Measurements from ENCODE around the gene SH3YL1.

Gene SH3YL1, protein sequence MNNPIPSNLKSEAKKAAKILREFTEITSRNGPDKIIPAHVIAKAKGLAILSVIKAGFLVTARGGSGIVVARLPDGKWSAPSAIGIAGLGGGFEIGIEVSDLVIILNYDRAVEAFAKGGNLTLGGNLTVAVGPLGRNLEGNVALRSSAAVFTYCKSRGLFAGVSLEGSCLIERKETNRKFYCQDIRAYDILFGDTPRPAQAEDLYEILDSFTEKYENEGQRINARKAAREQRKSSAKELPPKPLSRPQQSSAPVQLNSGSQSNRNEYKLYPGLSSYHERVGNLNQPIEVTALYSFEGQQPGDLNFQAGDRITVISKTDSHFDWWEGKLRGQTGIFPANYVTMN

GRCh38 chr2:263774-264492, at the start of gene SH3YL1:
Gene SH3YL1, minus strand, starts transcription at chr2:264032. Its CDS starts 48 bp downstream, at chr2:263984.
- DNase-seq: no peak

DNA sequence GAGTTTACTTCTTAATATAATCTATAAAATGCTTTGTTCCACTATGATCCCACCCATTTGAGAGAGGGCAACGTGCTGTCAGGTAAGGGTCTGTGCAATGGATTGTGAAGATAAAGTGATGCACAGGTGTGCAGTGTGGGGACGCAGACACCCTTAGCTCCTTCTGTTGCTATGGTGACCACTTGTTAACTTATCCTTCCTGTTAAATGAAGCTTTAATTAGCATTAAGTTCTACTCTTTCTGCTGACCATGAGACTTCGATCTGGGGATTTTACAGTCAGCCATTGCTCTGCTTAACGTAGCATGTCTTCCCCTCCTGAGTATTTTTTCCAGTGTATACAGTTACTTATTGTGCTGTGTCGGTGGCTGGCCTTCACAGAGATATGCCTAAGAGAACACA, 47.2 kb upstream of the SH3YL1 start:
- no peak for DNase-seq

DNA sequence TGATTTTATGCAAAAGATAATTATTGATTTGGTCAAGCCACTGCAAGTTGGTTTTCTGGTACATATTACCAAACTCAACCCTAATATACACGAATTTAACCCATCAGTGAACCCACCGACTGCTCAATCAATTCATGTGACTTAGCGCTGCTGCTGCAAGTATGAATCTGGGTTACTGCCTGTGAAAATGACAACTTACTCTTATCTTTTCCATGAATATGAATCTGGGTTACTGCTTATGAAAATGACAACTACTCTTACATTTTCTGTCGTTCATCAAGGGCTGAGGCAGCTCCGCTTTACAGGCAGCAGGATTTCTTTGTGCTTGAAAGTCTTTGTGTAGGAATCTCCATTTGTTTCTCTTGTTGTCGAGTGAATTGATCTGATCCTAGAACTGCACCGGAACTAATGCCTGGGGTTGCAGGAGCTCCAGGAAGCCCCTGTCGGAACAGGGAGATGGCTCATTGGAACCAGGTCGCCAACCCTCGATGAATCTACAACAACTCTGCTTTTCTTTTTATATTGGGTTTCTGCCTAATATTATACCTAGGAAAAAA, 46.2 kb upstream of the SH3YL1 start:
- DNase-seq: no peak

DNA sequence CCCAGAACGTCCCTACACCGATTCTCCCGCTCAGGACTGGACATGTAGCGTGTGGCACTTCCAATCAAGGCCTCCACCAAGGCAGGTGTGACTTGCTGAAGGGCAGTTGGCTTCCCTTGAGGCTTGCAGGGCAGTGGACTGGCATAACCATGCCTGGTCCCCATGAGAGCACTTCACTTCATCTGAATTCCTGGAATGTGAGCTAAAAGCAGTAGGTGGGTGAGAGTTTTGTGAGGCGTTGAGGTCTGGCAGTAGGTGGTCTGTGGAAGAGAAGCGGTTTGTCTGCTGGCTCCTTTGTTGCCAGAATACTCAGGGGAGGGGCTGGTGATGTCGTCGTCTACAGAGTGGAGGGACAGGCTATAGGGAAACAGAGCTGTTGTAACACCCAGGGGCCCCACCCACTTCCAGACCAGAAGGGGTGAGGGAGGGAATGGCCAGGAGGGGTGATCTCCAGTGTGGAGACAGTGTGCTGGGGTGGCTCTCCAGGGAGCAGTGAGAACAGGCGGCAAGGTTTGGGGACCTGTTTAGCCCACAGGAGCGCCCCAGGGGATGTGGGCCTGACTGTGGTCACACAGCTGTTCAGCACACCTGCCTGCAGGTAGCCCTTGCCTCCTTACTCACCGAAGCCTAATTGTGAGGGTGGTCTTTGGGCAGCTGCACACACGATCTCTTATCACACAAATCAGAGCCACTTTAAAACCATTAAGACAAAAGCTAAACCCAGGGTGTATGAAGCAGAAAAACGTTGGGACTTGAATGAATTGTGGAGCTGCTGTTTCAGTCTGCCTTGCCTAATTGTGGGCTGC, 45.5 kb upstream of the SH3YL1 start:
- DNase-seq: no peak

DNA sequence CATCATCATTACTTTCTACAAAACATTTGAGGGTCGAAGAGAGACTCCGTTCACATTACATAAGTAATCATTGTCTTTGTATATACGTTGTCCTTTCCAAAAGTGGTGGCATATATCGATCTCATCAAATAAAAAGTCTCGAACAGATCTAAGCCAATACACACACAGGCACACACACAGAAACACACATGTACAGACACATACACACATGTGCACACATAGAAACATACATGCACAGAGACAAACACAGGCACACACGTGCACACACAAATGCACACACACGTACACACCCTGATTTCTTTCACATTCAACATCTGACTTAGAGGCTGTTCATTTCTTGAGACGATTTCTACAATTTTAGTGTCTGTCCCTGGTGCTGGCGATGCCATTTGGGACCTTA, 41.5 kb upstream of the SH3YL1 start:
- DNase-seq: no peak

GRCh38 chr2:296354-296753, 32.5 kb upstream of the SH3YL1 start:
- no peak for DNase-seq

DNA sequence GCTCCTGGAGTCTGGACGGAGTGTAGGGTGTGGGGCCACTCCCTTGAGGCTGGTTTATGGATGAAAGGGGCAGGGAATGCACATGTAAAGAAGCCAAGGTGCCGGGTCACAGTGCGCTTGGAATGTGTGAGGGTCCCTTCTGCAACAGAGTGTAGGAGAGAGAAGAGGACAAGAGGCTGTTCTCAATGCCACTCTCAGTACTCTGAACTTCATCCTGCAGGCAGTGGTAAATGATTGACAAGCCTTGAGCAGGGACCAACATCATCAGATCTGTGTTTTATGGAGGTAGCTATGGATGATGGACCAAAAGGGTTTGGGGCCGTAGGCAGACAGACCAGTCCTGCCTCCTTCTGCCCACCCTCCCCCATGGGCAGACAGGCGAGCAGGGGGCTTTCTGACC, 31.3 kb upstream of the SH3YL1 start:
- no peak for DNase-seq

- no peak for DNase-seq
Measured at GRCh38 chr2:290090-290722, 26.4 kb upstream of the SH3YL1 start.

- no peak for DNase-seq
Measured at GRCh38 chr2:289362-290089, 25.7 kb upstream of the SH3YL1 start.

GRCh38 chr2:288758-289361, 25.0 kb upstream of the SH3YL1 start:
- no peak for DNase-seq

- DNase-seq: no peak
Measured at GRCh38 chr2:287911-288757, 24.3 kb upstream of the SH3YL1 start, which contains the start of gene ALKAL2. Gene ALKAL2, minus strand, starts transcription at chr2:288091. Its CDS starts 256 bp downstream, at chr2:287835.

DNA sequence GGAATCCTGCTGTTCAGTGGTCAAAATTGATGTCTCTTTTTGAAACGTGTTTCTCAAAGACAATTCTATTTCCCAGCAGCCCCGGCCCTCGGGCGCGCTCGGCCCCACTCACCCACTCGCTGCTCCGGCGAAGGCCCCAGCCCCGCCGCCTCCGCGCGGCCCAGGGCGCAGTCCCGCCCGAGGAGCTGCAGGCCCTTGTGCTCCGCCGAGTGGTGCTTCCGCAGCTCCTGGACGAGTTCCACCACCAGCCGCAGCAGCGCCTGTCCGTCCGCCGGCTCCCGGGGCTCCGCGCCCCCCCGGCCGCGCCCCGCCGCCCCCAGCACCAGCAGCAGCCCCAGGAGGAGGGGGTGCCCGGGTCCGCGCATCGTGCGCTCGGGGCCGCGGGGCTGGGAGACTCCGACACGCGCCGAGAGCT, 23.6 kb upstream of the SH3YL1 start:
- DNase-seq: no peak

DNA sequence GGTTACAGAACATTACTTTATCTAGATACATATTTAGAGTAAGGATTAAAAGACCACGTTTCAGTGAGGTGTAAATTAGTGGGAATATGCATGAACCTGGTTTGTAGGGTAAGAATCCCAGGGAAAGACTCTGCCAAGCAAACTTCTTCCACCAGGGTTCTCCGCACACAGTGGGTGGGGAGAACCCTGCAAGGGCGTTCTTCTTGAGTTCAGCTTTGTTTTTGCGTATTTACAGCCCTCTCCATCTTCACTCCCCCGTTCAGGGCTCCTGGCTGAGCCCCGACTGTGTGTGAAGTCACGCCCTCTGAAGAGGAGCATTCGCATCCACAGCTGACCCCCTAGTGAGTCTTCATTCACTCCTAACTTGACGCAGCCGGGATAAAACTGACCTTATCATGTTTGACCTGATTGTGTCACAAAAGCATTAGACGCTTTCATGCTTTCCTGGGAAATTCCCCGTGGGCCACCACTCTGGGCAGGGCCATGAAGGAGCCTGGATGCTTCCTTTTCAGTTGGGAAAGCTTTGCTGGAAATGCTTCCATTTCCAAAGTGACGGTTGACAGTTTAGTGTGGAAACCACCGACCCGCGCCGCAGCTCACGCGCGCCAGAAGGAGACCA, 23.1 kb upstream of the SH3YL1 start:
- no peak for DNase-seq

DNA sequence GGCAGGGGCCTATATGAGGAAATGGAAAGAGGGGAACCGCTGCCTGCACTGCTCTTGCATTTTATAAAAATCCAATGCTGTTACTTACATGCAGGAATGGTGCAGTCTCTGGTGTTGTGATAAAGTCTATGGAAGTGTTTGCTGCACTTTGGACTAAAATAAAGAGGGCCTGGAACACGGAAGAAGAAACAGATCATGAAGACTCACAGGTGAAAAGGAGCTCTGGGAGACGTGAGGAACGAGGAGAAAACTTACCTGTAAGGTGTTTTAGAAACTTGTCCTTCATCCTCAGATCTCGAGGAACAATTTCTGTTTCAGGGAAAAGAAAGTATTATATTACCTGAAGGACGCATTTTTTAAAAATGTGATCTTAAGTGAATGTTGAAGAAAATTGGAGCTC, 22.2 kb upstream of the SH3YL1 start:
- DNase-seq: no peak

GRCh38 chr2:285531-285930, 21.7 kb upstream of the SH3YL1 start:
- DNase-seq: no peak

GRCh38 chr2:284896-285492, 21.2 kb upstream of the SH3YL1 start:
- no peak for DNase-seq

GRCh38 chr2:283996-284794, 20.4 kb upstream of the SH3YL1 start:
- DNase-seq: no peak

DNA sequence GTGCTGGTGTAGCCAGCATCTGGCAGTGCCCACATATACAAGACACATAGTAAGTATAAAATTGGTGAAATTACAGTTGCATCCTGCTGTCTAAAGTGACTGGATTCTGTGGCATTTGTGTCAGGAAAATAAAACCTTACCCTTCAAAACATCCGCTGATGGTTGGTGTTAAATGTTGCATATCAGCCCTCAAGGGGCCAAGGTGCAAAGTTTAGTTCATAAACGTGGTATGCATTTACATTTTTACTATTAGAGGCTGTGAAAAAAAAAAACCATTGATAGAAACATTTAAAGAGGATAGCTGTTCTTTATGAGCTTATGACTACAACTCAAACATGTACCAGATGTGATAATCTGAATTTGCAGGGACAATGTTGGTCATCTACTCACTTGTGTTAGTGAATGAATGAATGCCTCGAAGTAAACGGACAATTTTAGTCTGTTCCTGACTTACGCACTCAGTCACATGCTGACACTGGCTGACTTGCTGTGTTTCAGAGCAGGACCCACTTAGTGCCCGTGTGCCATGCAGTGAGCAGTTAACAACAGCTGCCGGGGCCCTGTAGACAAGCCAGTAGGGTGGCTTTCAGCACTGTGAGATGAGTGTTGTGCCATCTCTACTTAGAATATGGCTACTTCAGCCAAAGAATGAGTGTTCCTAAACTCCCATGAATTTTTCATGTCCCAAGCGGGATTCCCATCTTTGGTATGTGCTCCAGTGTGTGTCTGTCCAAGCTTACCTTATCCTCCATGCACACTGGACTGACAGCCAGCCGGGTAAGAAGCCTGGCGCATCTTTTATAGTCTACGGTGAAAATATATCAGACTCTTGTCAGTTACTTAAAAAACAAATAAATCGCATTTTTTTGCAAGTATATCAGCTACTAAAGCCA, 18.8 kb upstream of the SH3YL1 start:
- no peak for DNase-seq
